Measurements from ENCODE around the gene PDE6A.

The PDE6A gene

GRCh38 chr5:149840226-149840825 lies 104.3 kb downstream of the PDE6A start:
- TF ChIP-seq, protein P1, sequence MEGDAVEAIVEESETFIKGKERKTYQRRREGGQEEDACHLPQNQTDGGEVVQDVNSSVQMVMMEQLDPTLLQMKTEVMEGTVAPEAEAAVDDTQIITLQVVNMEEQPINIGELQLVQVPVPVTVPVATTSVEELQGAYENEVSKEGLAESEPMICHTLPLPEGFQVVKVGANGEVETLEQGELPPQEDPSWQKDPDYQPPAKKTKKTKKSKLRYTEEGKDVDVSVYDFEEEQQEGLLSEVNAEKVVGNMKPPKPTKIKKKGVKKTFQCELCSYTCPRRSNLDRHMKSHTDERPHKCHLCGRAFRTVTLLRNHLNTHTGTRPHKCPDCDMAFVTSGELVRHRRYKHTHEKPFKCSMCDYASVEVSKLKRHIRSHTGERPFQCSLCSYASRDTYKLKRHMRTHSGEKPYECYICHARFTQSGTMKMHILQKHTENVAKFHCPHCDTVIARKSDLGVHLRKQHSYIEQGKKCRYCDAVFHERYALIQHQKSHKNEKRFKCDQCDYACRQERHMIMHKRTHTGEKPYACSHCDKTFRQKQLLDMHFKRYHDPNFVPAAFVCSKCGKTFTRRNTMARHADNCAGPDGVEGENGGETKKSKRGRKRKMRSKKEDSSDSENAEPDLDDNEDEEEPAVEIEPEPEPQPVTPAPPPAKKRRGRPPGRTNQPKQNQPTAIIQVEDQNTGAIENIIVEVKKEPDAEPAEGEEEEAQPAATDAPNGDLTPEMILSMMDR (IDR thresholded peaks at IDR 0.05; ENCODE audit: low read depth, low read length, missing control alignments): no peak
- no peak for DNase-seq (ENCODE audit: low read depth)
- no peak overlapping the region for H3K4me3 ChIP-seq (ENCODE audit: low read depth, low read length)

DNA sequence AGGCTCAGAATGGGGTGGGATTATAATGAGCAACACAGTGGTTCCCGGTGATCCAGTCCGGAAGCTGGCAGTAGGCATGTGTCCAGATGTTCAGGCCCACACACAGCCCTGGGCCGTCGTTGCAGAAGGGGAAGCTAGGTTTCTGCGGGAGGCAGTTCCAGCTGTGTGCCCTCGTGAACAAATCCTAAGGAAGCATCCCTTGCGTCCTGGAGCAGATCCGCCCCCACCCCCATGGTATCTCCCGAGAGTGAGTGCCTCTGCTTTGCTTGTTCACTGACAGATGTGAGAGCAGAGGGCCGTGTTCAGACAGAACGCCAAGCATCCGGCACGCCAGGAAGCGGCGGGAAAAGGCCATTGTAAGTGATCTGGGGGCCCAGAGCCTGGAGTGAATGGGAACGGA lies 104.8 kb downstream of the PDE6A start:
- TF ChIP-seq, protein P1 (IDR thresholded peaks at IDR 0.05; ENCODE audit: low read depth, low read length, missing control alignments): no peak
- no peak overlapping the region for H3K4me3 ChIP-seq (ENCODE audit: low read depth, low read length)
- DNase-seq (ENCODE audit: low read depth): no peak

DNA sequence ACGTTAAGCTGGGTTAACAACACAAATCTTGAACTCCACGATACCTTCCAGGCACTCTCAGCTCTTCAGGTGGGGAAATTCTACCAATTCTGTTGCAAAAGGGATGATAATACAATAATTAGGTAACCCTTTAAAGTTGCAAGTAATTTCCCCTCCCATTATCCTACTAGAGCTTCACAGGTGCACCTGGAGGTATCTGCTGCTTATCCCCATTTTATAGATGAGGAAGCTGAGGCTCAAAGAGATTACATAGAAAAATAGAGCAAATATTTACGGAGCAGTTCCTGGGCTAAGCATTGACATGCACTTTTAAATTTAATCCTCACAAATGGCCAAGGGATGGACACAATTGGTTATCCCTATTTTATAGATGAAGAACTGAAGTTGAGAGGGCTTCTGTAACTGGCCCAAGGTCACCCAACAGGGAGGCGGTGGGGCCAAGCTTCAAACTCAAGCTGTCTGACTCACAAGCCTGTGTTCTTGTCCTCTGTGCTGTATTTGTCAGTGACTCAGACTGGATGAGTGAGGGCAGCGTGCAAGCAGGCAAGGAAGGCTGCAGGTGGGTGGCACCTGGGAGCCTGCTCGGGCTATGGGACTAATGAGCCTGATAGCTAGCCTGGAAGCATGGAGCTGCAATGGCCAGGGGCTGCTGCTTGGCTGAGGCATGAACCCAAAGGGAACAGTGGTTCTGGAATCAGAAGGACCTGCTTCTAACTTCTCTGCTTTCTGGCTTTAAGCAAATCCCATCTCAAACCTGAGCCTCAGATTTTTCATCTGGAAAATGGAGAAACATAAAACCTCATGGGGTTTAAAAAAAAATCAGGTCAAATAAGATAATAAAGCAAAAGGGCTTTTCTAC lies 105.5 kb downstream of the PDE6A start:
- no peak overlapping the region for H3K4me3 ChIP-seq (ENCODE audit: low read depth, low read length)
- DNase-seq (ENCODE audit: low read depth): no peak
- TF ChIP-seq, protein P1 (IDR thresholded peaks at IDR 0.05; ENCODE audit: low read depth, low read length, missing control alignments): no peak

DNA sequence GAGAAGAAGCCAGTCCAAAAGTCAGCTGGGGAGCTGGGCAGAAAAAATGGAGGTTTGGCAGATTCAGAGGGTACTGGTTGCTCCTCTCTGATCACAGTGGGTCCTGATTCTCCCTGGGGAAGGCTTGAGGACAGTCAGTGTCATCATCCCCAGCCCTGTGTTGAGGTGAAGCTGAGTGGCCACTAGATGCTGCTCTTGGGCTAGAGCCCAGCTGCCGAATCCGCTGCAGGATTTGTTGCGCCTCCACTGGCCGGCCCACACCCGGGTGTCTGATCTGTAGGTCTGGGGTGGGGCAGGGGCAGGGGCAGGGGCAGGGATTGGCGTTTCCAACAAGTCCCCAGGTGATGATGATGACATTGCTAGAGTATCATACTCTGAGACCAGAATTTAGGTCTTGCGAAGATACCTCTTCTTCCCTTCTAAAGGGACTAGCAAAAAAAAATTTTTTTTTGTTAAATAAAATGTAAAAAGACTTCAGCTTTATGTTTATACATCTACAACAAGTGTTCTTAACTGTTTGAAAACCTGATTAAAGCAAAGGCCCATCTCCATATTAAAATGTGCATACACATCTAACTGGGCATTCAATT lies 106.8 kb downstream of the PDE6A start:
- TF ChIP-seq, protein P1 (IDR thresholded peaks at IDR 0.05; ENCODE audit: low read depth, low read length, missing control alignments): peak; percentile 45
- H3K4me3 ChIP-seq (ENCODE audit: low read depth, low read length): no peak overlapping the region
- no peak for DNase-seq (ENCODE audit: low read depth)

DNA sequence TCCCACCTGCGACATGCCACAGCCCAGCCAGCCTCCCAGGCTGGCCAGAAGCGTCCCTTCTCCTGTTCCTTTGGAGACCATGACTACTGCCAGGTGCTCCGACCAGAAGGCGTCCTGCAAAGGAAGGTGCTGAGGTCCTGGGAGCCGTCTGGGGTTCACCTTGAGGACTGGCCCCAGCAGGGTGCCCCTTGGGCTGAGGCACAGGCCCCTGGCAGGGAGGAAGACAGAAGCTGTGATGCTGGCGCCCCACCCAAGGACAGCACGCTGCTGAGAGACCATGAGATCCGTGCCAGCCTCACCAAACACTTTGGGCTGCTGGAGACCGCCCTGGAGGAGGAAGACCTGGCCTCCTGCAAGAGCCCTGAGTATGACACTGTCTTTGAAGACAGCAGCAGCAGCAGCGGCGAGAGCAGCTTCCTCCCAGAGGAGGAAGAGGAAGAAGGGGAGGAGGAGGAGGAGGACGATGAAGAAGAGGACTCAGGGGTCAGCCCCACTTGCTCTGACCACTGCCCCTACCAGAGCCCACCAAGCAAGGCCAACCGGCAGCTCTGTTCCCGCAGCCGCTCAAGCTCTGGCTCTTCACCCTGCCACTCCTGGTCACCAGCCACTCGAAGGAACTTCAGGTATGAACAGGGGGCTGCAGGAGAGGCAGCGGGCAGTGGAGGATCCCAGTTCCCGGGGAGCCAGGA lies 108.0 kb downstream of the PDE6A start:
- TF ChIP-seq, protein P1 (IDR thresholded peaks at IDR 0.05; ENCODE audit: low read depth, low read length, missing control alignments): no peak
- H3K4me3 ChIP-seq (ENCODE audit: low read depth, low read length): no peak overlapping the region
- DNase-seq (ENCODE audit: low read depth): no peak

DNA sequence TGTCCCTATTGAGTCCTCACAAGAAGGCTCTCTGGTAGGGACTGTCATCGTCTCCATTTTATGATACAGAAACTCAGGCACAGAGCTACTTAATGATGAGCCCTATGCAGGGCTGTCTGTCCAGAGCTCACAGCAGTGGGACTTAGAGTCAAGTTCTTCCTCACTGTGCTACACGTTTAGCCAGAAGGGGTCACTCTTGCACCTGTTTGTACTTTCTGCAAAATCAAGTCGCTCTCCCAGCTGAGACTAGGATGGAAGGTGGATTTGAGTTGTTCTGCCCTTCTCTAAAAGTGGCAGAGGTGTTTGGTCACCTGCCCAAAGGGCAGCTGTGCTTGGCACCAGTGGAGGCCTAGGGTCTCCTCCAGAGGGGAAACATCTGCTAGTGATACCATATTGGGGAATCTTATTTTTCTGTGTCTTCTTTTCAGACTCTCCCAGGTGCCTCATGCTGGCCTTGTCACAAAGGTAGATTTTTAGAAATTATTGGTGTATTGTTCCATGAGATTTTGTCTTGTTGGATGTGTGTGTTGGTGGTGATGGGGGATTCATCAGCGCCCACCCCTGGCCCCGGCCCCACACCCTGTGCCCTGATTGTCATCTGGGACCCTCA lies 110.2 kb downstream of the PDE6A start:
- DNase-seq (ENCODE audit: low read depth): peak; percentile 62
- TF ChIP-seq, protein P1 (IDR thresholded peaks at IDR 0.05; ENCODE audit: low read depth, low read length, missing control alignments): peak; percentile 74
- H3K4me3 ChIP-seq (ENCODE audit: low read depth, low read length): no peak overlapping the region
